Keratinocyte (primary cell): ENCODE results near the gene TRAF3.

Experiments used
- EZH2 ChIP-seq: IDR thresholded peaks from one replicate; pipeline ENCODE4 v1.6.1; 2012; ENCODE audit warnings: inconsistent platforms, mild to moderate bottlenecking, low read length, moderate library complexity
- TF ChIP-seq, protein P1 (sequence below), 3 experiments: IDR thresholded peaks in 1 of 3; conservative IDR thresholded peaks in 1 of 3; optimal IDR thresholded peaks in 1 of 3; 2 replicates in 2 of 3; 3 replicates in 1 of 3; pipeline versions ENCODE3 to v1.5.1; 2011; ENCODE audit warnings: low read length in 3 of 3, mild to moderate bottlenecking in 3 of 3, moderate library complexity in 2 of 3, control low read depth in 1 of 3, inconsistent platforms in 1 of 3; ENCODE audit not compliant: insufficient read depth in 2 of 3; ENCODE audit errors: extremely low read depth in 1 of 3

DNA sequence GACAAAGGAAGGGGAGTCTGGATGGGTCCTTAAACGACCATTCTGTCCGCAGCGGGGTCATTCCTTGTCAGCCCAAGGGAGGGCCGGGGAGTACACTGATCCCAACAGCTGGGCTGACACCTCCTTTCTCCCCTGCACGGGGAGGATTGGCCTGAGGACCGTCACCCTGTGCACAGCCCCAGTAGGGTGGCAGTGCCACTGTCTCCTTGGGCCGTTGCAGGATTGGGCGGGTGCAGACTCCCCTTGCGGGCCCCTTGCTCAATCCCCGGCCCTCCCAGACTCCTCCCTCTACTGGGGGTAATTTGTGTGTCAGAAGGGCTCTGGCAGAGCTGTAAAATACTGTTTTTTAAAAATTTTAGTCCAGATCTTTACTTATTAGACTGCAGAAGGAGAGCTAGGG is 132.7 kb downstream of the TRAF3 start:
- TF ChIP-seq, protein P1, sequence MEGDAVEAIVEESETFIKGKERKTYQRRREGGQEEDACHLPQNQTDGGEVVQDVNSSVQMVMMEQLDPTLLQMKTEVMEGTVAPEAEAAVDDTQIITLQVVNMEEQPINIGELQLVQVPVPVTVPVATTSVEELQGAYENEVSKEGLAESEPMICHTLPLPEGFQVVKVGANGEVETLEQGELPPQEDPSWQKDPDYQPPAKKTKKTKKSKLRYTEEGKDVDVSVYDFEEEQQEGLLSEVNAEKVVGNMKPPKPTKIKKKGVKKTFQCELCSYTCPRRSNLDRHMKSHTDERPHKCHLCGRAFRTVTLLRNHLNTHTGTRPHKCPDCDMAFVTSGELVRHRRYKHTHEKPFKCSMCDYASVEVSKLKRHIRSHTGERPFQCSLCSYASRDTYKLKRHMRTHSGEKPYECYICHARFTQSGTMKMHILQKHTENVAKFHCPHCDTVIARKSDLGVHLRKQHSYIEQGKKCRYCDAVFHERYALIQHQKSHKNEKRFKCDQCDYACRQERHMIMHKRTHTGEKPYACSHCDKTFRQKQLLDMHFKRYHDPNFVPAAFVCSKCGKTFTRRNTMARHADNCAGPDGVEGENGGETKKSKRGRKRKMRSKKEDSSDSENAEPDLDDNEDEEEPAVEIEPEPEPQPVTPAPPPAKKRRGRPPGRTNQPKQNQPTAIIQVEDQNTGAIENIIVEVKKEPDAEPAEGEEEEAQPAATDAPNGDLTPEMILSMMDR (optimal IDR thresholded peaks at IDR 0.05 in 1 of 3, IDR thresholded peaks at IDR 0.05 in 1 of 3, conservative IDR thresholded peaks at IDR 0.05 in 1 of 3; ENCODE audit: extremely low read depth in 1 of 3, insufficient read depth in 2 of 3, low read length in 3 of 3) = no peak
- no peak for TF ChIP-seq EZH2
